Measurements from ENCODE around the gene GABBR2. TPM values are rescaled to one million over a fixed set of nuclear protein-coding genes. Genes with fewer than 3 reads are reported as not detected.

Gene GABBR2
- total and polyA plus RNA-seq, 2 experiments from 2014 or later, result 0.89 to 1.3 TPM

GRCh38 chr9:98329904-98330303 lies 378.8 kb downstream of the GABBR2 start (continued):
- TF ChIP-seq, protein P1, sequence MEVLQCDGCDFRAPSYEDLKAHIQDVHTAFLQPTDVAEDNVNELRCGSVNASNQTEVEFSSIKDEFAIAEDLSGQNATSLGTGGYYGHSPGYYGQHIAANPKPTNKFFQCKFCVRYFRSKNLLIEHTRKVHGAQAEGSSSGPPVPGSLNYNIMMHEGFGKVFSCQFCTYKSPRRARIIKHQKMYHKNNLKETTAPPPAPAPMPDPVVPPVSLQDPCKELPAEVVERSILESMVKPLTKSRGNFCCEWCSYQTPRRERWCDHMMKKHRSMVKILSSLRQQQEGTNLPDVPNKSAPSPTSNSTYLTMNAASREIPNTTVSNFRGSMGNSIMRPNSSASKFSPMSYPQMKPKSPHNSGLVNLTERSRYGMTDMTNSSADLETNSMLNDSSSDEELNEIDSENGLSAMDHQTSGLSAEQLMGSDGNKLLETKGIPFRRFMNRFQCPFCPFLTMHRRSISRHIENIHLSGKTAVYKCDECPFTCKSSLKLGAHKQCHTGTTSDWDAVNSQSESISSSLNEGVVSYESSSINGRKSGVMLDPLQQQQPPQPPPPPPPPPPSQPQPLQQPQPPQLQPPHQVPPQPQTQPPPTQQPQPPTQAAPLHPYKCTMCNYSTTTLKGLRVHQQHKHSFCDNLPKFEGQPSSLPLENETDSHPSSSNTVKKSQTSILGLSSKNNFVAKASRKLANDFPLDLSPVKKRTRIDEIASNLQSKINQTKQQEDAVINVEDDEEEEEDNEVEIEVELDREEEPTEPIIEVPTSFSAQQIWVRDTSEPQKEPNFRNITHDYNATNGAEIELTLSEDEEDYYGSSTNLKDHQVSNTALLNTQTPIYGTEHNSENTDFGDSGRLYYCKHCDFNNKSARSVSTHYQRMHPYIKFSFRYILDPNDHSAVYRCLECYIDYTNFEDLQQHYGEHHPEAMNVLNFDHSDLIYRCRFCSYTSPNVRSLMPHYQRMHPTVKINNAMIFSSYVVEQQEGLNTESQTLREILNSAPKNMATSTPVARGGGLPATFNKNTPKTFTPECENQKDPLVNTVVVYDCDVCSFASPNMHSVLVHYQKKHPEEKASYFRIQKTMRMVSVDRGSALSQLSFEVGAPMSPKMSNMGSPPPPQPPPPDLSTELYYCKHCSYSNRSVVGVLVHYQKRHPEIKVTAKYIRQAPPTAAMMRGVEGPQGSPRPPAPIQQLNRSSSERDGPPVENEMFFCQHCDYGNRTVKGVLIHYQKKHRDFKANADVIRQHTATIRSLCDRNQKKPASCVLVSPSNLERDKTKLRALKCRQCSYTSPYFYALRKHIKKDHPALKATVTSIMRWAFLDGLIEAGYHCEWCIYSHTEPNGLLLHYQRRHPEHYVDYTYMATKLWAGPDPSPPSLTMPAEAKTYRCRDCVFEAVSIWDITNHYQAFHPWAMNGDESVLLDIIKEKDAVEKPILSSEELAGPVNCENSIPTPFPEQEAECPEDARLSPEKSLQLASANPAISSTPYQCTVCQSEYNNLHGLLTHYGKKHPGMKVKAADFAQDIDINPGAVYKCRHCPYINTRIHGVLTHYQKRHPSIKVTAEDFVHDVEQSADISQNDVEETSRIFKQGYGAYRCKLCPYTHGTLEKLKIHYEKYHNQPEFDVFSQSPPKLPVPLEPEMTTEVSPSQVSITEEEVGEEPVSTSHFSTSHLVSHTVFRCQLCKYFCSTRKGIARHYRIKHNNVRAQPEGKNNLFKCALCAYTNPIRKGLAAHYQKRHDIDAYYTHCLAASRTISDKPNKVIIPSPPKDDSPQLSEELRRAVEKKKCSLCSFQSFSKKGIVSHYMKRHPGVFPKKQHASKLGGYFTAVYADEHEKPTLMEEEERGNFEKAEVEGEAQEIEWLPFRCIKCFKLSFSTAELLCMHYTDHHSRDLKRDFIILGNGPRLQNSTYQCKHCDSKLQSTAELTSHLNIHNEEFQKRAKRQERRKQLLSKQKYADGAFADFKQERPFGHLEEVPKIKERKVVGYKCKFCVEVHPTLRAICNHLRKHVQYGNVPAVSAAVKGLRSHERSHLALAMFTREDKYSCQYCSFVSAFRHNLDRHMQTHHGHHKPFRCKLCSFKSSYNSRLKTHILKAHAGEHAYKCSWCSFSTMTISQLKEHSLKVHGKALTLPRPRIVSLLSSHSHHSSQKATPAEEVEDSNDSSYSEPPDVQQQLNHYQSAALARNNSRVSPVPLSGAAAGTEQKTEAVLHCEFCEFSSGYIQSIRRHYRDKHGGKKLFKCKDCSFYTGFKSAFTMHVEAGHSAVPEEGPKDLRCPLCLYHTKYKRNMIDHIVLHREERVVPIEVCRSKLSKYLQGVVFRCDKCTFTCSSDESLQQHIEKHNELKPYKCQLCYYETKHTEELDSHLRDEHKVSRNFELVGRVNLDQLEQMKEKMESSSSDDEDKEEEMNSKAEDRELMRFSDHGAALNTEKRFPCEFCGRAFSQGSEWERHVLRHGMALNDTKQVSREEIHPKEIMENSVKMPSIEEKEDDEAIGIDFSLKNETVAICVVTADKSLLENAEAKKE (CRISPR knock-in tag; IDR thresholded peaks at IDR 0.05), result no peak
- no peak for TF ChIP-seq ZNF331 (CRISPR knock-in tag; IDR thresholded peaks at IDR 0.05; ENCODE audit: low read depth)

- Histone ChIP-seq H3K36me3 (ENCODE audit: insufficient read depth) (no peaks in the 10 kb centered on the region), H3K4me1 (ENCODE audit: insufficient read depth) (no peaks in the 10 kb centered on the region; the same call in 1 of the 2 replicates), H4K20me1 (replicated peaks; ENCODE audit: insufficient read depth) (no peaks in the 10 kb centered on the region), H3K79me2 (replicated peaks; ENCODE audit: insufficient read depth) (no peaks in the 10 kb centered on the region), H2AFZ (no peak overlapping the region), H3K4me2 (no peak overlapping the region), H3K27ac (ENCODE audit: low read depth) (no peak overlapping the region), H3K9me2 (ENCODE audit: insufficient read depth) (no peaks in the 10 kb centered on the region), H3K27me3 (ENCODE audit: insufficient read depth) (no peaks in the 10 kb centered on the region), H3F3A (replicated peaks; ENCODE audit: low read depth) (no peaks in the 10 kb centered on the region), H3K4me3 (no peak overlapping the region)
- H3K4me3 Mint-ChIP-seq, result no peak overlapping the region
- DNase-seq (ENCODE audit: low spot score) (no peak), ATAC-seq (no peak)
- H3K36me3 Mint-ChIP-seq (ENCODE audit: low read depth), result no peaks in the 10 kb centered on the region
- peaks cover 5% of the 10 kb centered on the region for H3K27me3 Mint-ChIP-seq (ENCODE audit: insufficient read depth, low read depth, poor library complexity)
- H3K4me1 Mint-ChIP-seq, result no peaks in the 10 kb centered on the region
- no peaks in the 10 kb centered on the region for H3K9me3 Mint-ChIP-seq
- H3K27ac Mint-ChIP-seq, result no peak overlapping the region
- TF ChIP-seq EZH2 (IDR thresholded peaks at IDR 0.05; ENCODE audit: low read depth, unreplicated experiment) (no peak), CTCF (conservative IDR thresholded peaks at IDR 0.05; ENCODE audit: low read depth in 2 of 2) (no peak), ETS1 (IDR thresholded peaks at IDR 0.05) (no peak), EZH2phosphoT487 (IDR thresholded peaks at IDR 0.05; ENCODE audit: unreplicated experiment) (no peak), ZNF331 (CRISPR knock-in tag; IDR thresholded peaks at IDR 0.05; ENCODE audit: low read depth) (no peak)
- TF ChIP-seq, protein P1 (CRISPR knock-in tag; IDR thresholded peaks at IDR 0.05), result no peak
Measured at GRCh38 chr9:98329281-98329680, 379.5 kb downstream of the GABBR2 start.

Data from GM23338 (cell line).